ENCODE data around the gene PRR27. TPM values are rescaled to one million over a fixed set of nuclear protein-coding genes. Genes with fewer than 3 reads are reported as not detected.

The PRR27 gene
- total RNA-seq, 4 donors from 2014 or later, result not detected

DNA sequence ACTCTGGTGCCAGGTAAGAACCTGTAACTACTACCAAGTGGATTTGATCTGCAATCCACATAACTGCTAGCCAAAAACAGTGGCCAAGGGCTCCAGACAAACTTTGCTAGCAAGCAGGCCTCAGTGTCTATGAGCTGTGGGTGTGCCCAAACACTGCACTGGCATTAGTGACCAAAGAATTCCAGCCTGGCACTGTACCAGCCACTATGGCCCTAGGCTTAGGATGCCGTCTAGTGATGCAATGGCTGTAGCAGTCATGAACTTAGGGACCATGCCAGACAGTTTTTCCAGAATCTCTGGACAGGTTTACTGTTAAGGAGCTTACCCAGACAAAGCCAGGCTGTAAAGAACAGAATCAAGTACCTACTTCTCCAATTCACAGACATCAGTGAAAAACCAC is 33.7 kb upstream of the PRR27 start:
- Histone ChIP-seq H3K27me3 (no peaks in the 10 kb centered on the region), H3K4me1 (no peaks in the 10 kb centered on the region), H3K36me3 (no peaks in the 10 kb centered on the region), H3K27ac (no peak overlapping the region), H3K9me3 (no peaks in the 10 kb centered on the region), H3K4me3 (no peak overlapping the region)
- in situ Hi-C loops (cut with MboI; ENCODE audit: low pct_ligation_motif_present in 1 of 4, low pct_unique_long_range_greater_than_20kb in 1 of 4, low sequenced_read_pairs in 3 of 4), result no loop called here
- 95% methylated on average over 1 of the region's 1 CpG; no CpG with 5 or more reads in 1 of the 2 donors for WGBS, 2 donors (ENCODE audit: low coverage in 1 of 2)
- intact Hi-C loops (cut with DNase I; ENCODE audit: low total_unique reads), result no loop called here
- no peak for DNase-seq
- TF ChIP-seq POLR2A (IDR thresholded peaks at IDR 0.05), result no peak
- no peak for TF ChIP-seq CTCF (IDR thresholded peaks at IDR 0.05)
- TF ChIP-seq POLR2AphosphoS5 (IDR thresholded peaks at IDR 0.05), result no peak
- TF ChIP-seq EP300 (IDR thresholded peaks at IDR 0.05; ENCODE audit: low read depth), result no peak

- H3K36me3 ChIP-seq, result no peaks in the 10 kb centered on the region
- WGBS, 2 donors (ENCODE audit: low coverage in 1 of 2), result 68 to 71% methylated on average over 5 to 15 of the region's 15 CpGs
- no peak overlapping the region for H3K4me3 ChIP-seq
- DNase-seq, result no peak
- no peak overlapping the region for H3K27ac ChIP-seq
- in situ Hi-C loops (cut with MboI; ENCODE audit: low pct_ligation_motif_present in 1 of 4, low pct_unique_long_range_greater_than_20kb in 1 of 4, low sequenced_read_pairs in 3 of 4) (no loop called here), intact Hi-C loops (cut with DNase I; ENCODE audit: low total_unique reads) (no loop called here)
- H3K27me3 ChIP-seq, result no peaks in the 10 kb centered on the region
- no peaks in the 10 kb centered on the region for H3K9me3 ChIP-seq
- H3K4me1 ChIP-seq, result no peaks in the 10 kb centered on the region
- TF ChIP-seq CTCF (IDR thresholded peaks at IDR 0.05), result no peak
- TF ChIP-seq POLR2AphosphoS5 (IDR thresholded peaks at IDR 0.05), result no peak
- no peak for TF ChIP-seq EP300 (IDR thresholded peaks at IDR 0.05; ENCODE audit: low read depth)
- no peak for TF ChIP-seq POLR2A (IDR thresholded peaks at IDR 0.05)
Observed at GRCh38 chr4:70133473-70133872, 20.6 kb upstream of the PRR27 start.

DNA sequence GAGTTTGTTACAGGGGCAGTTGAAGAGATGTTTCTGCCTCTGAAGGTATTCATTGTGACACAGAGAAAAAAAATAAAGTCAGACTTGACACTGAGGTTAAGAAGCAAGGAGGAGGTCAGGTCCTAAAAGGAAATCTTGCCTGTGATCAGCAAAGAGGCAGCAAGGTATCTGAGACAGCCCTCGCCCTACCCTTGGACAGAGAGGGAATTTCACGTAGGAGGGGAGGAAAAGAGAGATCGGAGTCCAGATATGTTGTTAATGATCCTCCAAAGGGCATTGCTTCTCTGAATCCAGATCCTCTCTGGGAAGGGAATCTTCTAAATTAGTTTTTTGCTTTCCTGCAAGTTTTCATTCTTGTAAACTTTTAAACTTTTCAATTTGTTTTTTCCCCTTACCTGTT is 15.3 kb upstream of the PRR27 start:
- 46 to 52% methylated on average over 3 of the region's 3 CpGs for WGBS, 2 donors (ENCODE audit: low coverage in 1 of 2)
- in situ Hi-C loops (cut with MboI; ENCODE audit: low pct_ligation_motif_present in 1 of 4, low pct_unique_long_range_greater_than_20kb in 1 of 4, low sequenced_read_pairs in 3 of 4), result no loop called here
- no peaks in the 10 kb centered on the region for H3K27me3 ChIP-seq

GRCh38 chr4:70151271-70151670 is 2.8 kb upstream of the PRR27 start:
- WGBS, 2 donors (ENCODE audit: low coverage in 1 of 2), result 59 to 62% methylated on average over 3 of the region's 3 CpGs
- intact Hi-C loops (cut with DNase I; ENCODE audit: low total_unique reads) (no loop called here), in situ Hi-C loops (cut with MboI; ENCODE audit: low pct_ligation_motif_present in 1 of 4, low pct_unique_long_range_greater_than_20kb in 1 of 4, low sequenced_read_pairs in 3 of 4) (no loop called here)

More for the DNA sequence above, 15.3 kb upstream of the PRR27 start:
- H3K4me1 ChIP-seq, result no peaks in the 10 kb centered on the region
- no peak overlapping the region for H3K27ac ChIP-seq
- no peaks in the 10 kb centered on the region for H3K36me3 ChIP-seq
- no peak for TF ChIP-seq POLR2AphosphoS5 (IDR thresholded peaks at IDR 0.05)
- TF ChIP-seq CTCF (IDR thresholded peaks at IDR 0.05), result no peak
- no peak for TF ChIP-seq EP300 (IDR thresholded peaks at IDR 0.05; ENCODE audit: low read depth)
- TF ChIP-seq POLR2A (IDR thresholded peaks at IDR 0.05), result no peak
- H3K4me3 ChIP-seq, result no peak overlapping the region
- DNase-seq, result no peak
- no peaks in the 10 kb centered on the region for H3K9me3 ChIP-seq
- intact Hi-C loops (cut with DNase I; ENCODE audit: low total_unique reads), result no loop called here

GRCh38 chr4:70152088-70152487 is 1.9 kb upstream of the PRR27 start:
- WGBS, 2 donors (ENCODE audit: low coverage in 1 of 2), result 67 to 82% methylated on average over 1 to 2 of the region's 2 CpGs

More at GRCh38 chr4:70151271-70151670, 2.8 kb upstream of the PRR27 start:
- no peak overlapping the region for H3K27ac ChIP-seq
- DNase-seq, result no peak
- H3K27me3 ChIP-seq, result no peaks in the 10 kb centered on the region
- TF ChIP-seq POLR2A (IDR thresholded peaks at IDR 0.05), result no peak
- H3K4me1 ChIP-seq, result no peaks in the 10 kb centered on the region
- H3K36me3 ChIP-seq, result no peaks in the 10 kb centered on the region
- no peaks in the 10 kb centered on the region for H3K9me3 ChIP-seq
- H3K4me3 ChIP-seq, result no peak overlapping the region

More at GRCh38 chr4:70152088-70152487, 1.9 kb upstream of the PRR27 start:
- H3K27ac ChIP-seq, result no peak overlapping the region
- H3K4me1 ChIP-seq, result no peaks in the 10 kb centered on the region
- no peak overlapping the region for H3K4me3 ChIP-seq
- H3K36me3 ChIP-seq, result no peaks in the 10 kb centered on the region
- no peaks in the 10 kb centered on the region for H3K27me3 ChIP-seq
- no peaks in the 10 kb centered on the region for H3K9me3 ChIP-seq
- no peak for TF ChIP-seq POLR2AphosphoS5 (IDR thresholded peaks at IDR 0.05)
- in situ Hi-C loops (cut with MboI; ENCODE audit: low pct_ligation_motif_present in 1 of 4, low pct_unique_long_range_greater_than_20kb in 1 of 4, low sequenced_read_pairs in 3 of 4) (no loop called here), intact Hi-C loops (cut with DNase I; ENCODE audit: low total_unique reads) (no loop called here)
- DNase-seq, result no peak

Data from transverse colon (tissue), 4 donors.